SK-N-MC (cell line): ENCODE measurements around the gene OR2Y1.
"Not testable (repeated sequence)": the region's sequence is repeated elsewhere in the genome, so short reads cannot be mapped to it uniquely, and the experiment has no call there.

Experiments used
- DNase-seq: peaks from one replicate; pipeline ENCODE4 v3.0.0-alpha.2; 2011; ENCODE audit warnings: low read depth, low spot score
- H3K27ac ChIP-seq: fragments of 200-600 bp; sonication (generic); 2 replicates; pipeline ENCODE4 v1.5.1; 2016; ENCODE audit warnings: mixed run types
- H3K36me3 ChIP-seq: fragments of 200-600 bp; sonication (generic); 2 replicates; pipeline ENCODE4 v1.6.1; 2017; ENCODE audit warnings: antibody characterized with exemption, low read length, mixed read lengths; ENCODE audit not compliant: insufficient read depth
- H3K4me3 ChIP-seq: fragments of 200-600 bp; sonication (generic); 2 replicates; pipeline ENCODE4 v1.5.1; 2016
- H3K9ac ChIP-seq: fragments of 200-600 bp; sonication (generic); 2 replicates; pipeline ENCODE4 v1.8.0; 2017; ENCODE audit warnings: mixed run types, mixed read lengths; ENCODE audit not compliant: insufficient read length
- H3K9me3 ChIP-seq: fragments of 200-600 bp; sonication (generic); 2 replicates; pipeline ENCODE4 v1.6.1; 2017; ENCODE audit warnings: low read depth, mild to moderate bottlenecking, antibody characterized with exemption, low read length, moderate library complexity, mixed read lengths
- EZH2 ChIP-seq: fragments of 200-600 bp; sonication (generic); IDR thresholded peaks from one replicate; pipeline ENCODE4 v1.6.1; 2017; ENCODE audit warnings: antibody characterized with exemption
- FOXP2 ChIP-seq: optimal IDR thresholded peaks from 2 replicates; pipeline ENCODE3; 2011; ENCODE audit warnings: mild to moderate bottlenecking, moderate library complexity; ENCODE audit not compliant: insufficient read depth; ENCODE audit errors: extremely low read length, control extremely low read depth
- POLR2AphosphoS5 ChIP-seq: IDR thresholded peaks from 2 replicates; pipeline ENCODE4 v1.6.1; 2012; ENCODE audit warnings: mild to moderate bottlenecking, low read depth, low read length, borderline replicate concordance

OR2Y1 gene

DNA sequence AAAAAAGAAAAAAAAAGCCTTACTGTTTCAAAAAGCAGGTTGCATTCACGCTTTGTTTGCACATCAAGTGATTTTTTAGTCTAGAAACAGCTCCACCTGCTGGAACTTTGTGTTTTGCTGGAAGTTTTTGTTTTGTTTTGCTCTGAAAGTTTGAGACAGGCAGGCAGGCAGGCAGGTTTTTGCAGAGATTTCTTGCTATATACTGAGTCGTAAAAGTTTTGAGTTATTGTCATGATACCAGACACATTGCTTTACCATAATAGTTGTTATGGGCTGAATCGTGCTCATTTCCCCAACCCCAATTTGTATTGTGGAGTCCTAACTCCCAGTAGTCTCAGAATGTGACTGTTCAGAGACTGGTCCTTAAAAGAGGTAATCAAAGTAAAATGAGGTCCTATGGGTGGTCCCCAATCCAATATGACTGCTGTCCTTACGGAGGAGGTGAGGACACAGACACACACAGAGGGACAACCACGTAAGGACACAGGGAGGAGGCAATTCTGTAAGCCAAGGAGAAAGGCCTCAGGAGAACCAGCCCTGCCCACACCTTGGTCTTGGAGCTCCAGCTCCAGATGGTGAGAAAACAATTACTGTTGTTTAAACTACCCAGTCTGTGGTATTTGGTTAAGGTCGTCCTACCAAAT is 20.9 kb downstream of the OR2Y1 start:
- no peak overlapping the region for H3K9ac ChIP-seq
- TF ChIP-seq EZH2 (no peak), FOXP2 (no peak), POLR2AphosphoS5 (no peak)
- peak; percentile 5 for DNase-seq
- H3K4me3 ChIP-seq: no peak overlapping the region
- H3K36me3 ChIP-seq: no peaks in the 10 kb centered on the region
- H3K9me3 ChIP-seq: no peaks in the 10 kb centered on the region
- no peak overlapping the region for H3K27ac ChIP-seq

DNA sequence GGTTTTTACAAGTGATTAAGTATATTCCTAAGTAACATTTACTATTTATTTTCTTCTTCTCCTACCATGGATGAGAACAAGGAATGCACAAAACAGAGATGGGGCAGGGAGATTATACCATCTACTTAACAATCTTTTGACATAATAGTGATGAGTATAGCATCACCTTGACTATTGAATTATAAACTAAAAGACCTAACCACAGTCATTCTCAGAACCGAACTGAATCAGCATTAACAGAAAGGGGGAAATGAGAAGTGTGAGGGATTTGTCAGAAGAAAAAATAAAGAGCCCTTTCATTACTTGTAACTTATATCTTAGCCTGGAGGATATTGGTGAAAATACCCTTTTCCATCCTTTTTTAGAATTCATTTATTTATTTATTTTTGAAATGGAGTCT is 21.9 kb downstream of the OR2Y1 start:
- Histone ChIP-seq H3K9ac (no peak overlapping the region), H3K9me3 (no peaks in the 10 kb centered on the region), H3K27ac (no peak overlapping the region), H3K36me3 (no peaks in the 10 kb centered on the region), H3K4me3 (no peak overlapping the region)
- DNase-seq: no peak
- TF ChIP-seq POLR2AphosphoS5 (no peak), FOXP2 (no peak), EZH2 (no peak)

DNA sequence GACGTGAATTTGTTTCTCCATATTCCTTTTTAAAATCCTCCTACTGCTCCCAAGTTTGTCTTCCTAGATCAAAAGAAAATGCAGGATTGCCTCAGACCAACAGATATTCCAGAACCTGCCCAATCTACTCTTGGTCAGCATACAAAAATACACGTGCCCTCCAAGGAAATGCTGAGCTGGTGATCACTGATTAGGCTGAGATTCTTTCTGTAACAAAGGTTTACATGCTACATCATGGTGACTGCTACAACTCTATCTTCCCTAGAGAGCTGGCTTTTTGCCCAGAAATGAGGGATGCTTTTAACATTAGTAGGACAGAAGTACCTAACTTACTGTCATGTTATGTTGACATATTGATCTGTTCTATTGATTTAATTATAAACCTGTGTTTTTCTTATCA is 35.5 kb downstream of the OR2Y1 start:
- no peaks in the 10 kb centered on the region for H3K9me3 ChIP-seq
- no peak overlapping the region for H3K27ac ChIP-seq
- DNase-seq: no peak
- H3K4me3 ChIP-seq: no peak overlapping the region
- no peaks in the 10 kb centered on the region for H3K36me3 ChIP-seq
- no peak overlapping the region for H3K9ac ChIP-seq
- no peak for TF ChIP-seq FOXP2
- no peak for TF ChIP-seq POLR2AphosphoS5
- no peak for TF ChIP-seq EZH2

DNA sequence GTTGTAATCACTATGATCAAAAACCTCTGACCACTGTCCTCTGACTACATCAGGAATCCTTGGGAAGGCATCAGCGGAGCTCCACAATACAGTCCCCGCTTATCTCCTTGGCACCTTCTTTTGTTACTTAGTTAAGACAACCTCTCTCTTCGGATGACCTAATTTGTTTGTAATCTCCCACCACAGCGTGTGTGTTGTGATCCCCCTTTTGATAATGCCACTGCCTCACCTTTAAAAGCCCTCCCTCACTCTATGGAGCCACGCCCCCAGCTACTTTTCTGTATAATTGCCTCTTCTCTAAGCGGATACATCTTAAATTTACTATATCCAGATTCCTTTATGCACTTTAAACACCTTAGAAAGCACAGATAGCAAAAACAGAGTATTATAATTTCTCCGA is 35.9 kb downstream of the OR2Y1 start:
- Histone ChIP-seq H3K36me3 (no peaks in the 10 kb centered on the region), H3K4me3 (no peak overlapping the region), H3K27ac (no peak overlapping the region), H3K9ac (no peak overlapping the region), H3K9me3 (no peaks in the 10 kb centered on the region)
- TF ChIP-seq POLR2AphosphoS5 (no peak), EZH2 (no peak), FOXP2 (no peak)
- DNase-seq: no peak

DNA sequence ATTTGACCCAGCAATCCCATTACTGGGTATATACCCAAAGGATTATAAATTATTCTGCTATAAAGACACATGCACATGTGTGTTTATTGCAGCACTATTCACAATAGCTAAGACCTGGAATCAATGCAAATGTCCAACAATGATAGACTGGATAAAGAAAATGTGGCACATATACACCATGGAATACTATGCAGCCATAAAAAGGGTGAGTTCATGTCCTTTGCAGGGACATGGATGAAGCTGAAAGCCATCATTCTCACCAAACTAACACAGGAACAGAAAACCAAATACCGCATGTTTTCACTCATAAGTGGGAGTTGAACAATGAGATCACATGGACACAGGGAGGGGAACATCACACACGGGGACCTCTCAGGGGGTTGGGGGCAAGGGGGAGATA is 36.5 kb downstream of the OR2Y1 start:
- H3K9me3 ChIP-seq, H3K36me3 ChIP-seq, DNase-seq, H3K27ac ChIP-seq, H3K4me3 ChIP-seq, H3K9ac ChIP-seq: not testable (repeated sequence)

DNA sequence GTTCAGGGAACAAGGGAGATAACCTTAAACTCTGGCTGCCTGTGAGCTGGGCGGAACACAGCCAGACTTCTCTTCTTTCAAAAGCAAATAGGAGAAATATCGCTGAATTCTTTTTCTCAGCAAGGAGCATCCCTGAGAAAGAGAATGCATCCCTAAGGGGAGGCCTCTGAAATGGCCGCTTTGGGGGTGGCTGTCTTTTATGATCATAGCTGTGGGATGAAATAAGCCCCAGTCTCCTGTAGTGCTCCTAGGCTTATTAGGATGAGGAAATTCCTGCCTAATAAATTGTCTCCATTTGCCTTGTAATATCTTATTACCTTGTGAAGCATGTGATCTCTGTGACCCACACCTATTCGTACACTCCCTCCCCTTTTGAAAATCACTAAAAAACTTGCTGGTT is 39.4 kb downstream of the OR2Y1 start:
- H3K9ac ChIP-seq, H3K36me3 ChIP-seq, H3K9me3 ChIP-seq, DNase-seq, H3K27ac ChIP-seq, H3K4me3 ChIP-seq: not testable (repeated sequence)

DNA sequence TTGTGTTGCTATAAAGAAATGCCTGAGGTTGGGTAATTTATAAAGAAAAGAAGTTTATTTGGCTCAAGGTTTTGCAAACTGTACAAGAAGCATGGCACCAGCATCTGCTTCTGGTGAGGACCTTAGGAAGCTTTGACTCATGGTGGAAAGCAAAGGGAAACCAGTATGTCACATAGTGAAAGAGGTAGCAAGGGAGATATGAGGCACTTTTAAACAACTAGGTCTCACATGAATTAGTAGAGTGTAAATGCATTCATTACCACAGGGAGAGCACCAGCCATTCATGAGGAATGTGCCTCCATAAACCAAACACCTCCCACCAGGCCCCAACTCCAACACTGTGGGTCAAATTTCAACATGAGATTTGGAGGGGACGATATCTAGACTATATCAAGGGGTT is 40.8 kb downstream of the OR2Y1 start:
- no peak overlapping the region for H3K27ac ChIP-seq
- no peak overlapping the region for H3K9ac ChIP-seq
- TF ChIP-seq POLR2AphosphoS5 (no peak), FOXP2 (no peak), EZH2 (no peak)
- no peak overlapping the region for H3K4me3 ChIP-seq
- H3K36me3 ChIP-seq: no peaks in the 10 kb centered on the region
- H3K9me3 ChIP-seq: no peaks in the 10 kb centered on the region
- DNase-seq: no peak

DNA sequence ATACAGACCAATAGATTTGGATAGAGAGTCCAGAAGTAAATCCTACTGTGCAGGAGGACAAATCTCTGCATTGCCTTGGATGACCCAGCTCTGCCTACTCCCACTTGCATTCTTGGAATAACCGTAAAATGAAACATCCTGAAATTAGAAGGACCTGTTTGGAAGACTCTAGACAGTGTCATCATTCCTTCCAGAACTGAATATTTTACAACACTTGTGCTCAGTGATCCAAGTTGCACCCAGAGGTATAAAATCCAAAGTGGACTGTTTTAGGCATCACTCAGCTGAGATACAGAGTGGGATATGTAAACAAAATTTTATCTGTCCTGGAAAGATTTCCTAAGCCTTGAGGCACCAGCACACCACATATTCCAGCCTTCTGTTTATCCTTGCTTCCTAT is 43.7 kb downstream of the OR2Y1 start:
- TF ChIP-seq EZH2: no peak
- TF ChIP-seq POLR2AphosphoS5: no peak
- no peak for TF ChIP-seq FOXP2
- Histone ChIP-seq H3K36me3 (no peaks in the 10 kb centered on the region), H3K27ac (no peak overlapping the region), H3K9ac (no peak overlapping the region), H3K4me3 (no peak overlapping the region), H3K9me3 (no peaks in the 10 kb centered on the region)
- no peak for DNase-seq

DNA sequence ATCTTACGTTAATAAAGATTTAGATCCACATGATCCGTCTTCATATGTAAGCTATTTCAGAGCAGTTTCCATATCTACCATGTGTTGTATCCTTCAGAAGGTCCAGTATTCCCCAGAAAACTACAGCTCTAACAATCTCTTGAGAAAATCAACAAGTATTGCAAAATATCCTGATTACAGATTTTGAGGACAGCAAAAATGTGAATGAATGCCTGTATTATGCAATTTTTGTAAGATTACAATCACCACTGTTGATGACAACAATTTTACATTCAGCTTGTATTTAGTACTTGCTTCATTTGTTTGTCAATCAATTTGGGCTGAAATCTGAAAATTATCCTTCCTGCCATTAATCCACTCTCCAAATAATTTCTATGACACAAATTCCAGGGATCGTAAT is 47.4 kb downstream of the OR2Y1 start:
- H3K4me3 ChIP-seq: no peak overlapping the region

More for the DNA sequence above, 47.4 kb downstream of the OR2Y1 start:
- TF ChIP-seq POLR2AphosphoS5 (no peak), EZH2 (no peak), FOXP2 (no peak)
- no peaks in the 10 kb centered on the region for H3K36me3 ChIP-seq
- H3K27ac ChIP-seq: no peak overlapping the region
- H3K9me3 ChIP-seq: no peaks in the 10 kb centered on the region
- no peak overlapping the region for H3K9ac ChIP-seq
- DNase-seq: no peak
